ENCODE data around the gene DIRAS1.
"Not testable (repeated sequence)": the region's sequence is repeated elsewhere in the genome, so short reads cannot be mapped to it uniquely, and the experiment has no call there.

- not testable (repeated sequence) for TF ChIP-seq CTCF, EP300 (IDR thresholded peaks at IDR 0.05)
Observed at GRCh38 chr19:2667349-2667748, 53.8 kb downstream of the DIRAS1 start.
